MCF 10A (cell line): Measurements from ENCODE around the gene IVL. TPM values are rescaled to one million over a fixed set of nuclear protein-coding genes. Genes with fewer than 3 reads are reported as not detected.

Experiments
- BruUV-seq: library from RNA; stranded (reverse); fragments of 400-500 nt; replicated peaks from 2 replicates; lab custom pipeline; 2021; lab: Mats Ljungman, UMichigan
- CTCF ChIA-PET: fragments of 300-600 bp; sonication (Branson Sonifier 250); formaldehyde crosslinking; extraction: SDS; loops from one replicate; lab custom pipeline; 2021; ENCODE audit warnings: antibody characterized with exemption, inconsistent platforms; lab: Yijun Ruan, JAX
- POLR2A ChIA-PET: fragments of 300-600, 350-650 bp; sonication (Branson Sonifier 250); formaldehyde crosslinking; extraction: SDS; loops from one replicate; lab custom pipeline; 2020; ENCODE audit warnings: antibody characterized with exemption, inconsistent platforms; lab: Yijun Ruan, JAX
- DNase-seq: peaks from one replicate; pipeline ENCODE4 v3.0.0-alpha.2; 2018; ENCODE audit not compliant: unreplicated experiment
- H3K27ac Mint-ChIP-seq: one replicate; pipeline ENCODE4 v1.8.0; 2022; ENCODE audit warnings: mild to moderate bottlenecking, low read depth, mixed read lengths; ENCODE audit not compliant: unreplicated experiment
- H3K27me3 Mint-ChIP-seq: one replicate; pipeline ENCODE4 v1.8.0; 2022; ENCODE audit warnings: mixed read lengths; ENCODE audit not compliant: insufficient read depth, unreplicated experiment
- H3K36me3 Mint-ChIP-seq: one replicate; pipeline ENCODE4 v1.8.0; 2022; ENCODE audit warnings: mild to moderate bottlenecking, moderate library complexity, mixed read lengths; ENCODE audit not compliant: insufficient read depth, unreplicated experiment
- H3K4me1 Mint-ChIP-seq: one replicate; pipeline ENCODE4 v1.8.0; 2022; ENCODE audit warnings: mixed read lengths; ENCODE audit not compliant: insufficient read depth, unreplicated experiment
- H3K4me3 Mint-ChIP-seq: one replicate; pipeline ENCODE4 v1.8.0; 2022; ENCODE audit warnings: mild to moderate bottlenecking, moderate library complexity, mixed read lengths; ENCODE audit not compliant: unreplicated experiment
- H3K9me3 Mint-ChIP-seq: one replicate; pipeline ENCODE4 v1.8.0; 2022; ENCODE audit warnings: mixed read lengths; ENCODE audit not compliant: unreplicated experiment
- intact Hi-C: fragments of 100-400 bp; cut with micrococcal nuclease; formaldehyde crosslinking; loops from 2 replicates; pipeline ENCODE4 v1.14.1; 2022
- total RNA-seq: library from RNA; stranded (reverse); gene quantifications from 2 replicates; pipeline ENCODE4 v1.2.3, GENCODE V29; 2022
- TF ChIP-seq, protein P1 (sequence below): fragments of 200-600 bp; IDR thresholded peaks from one replicate; pipeline ENCODE4 v1.8.0; 2022; ENCODE audit warnings: antibody characterized with exemption, mild to moderate bottlenecking; ENCODE audit not compliant: unreplicated experiment

The IVL gene
- total RNA-seq, 1 experiment from 2014 or later = 0.33 TPM

DNA sequence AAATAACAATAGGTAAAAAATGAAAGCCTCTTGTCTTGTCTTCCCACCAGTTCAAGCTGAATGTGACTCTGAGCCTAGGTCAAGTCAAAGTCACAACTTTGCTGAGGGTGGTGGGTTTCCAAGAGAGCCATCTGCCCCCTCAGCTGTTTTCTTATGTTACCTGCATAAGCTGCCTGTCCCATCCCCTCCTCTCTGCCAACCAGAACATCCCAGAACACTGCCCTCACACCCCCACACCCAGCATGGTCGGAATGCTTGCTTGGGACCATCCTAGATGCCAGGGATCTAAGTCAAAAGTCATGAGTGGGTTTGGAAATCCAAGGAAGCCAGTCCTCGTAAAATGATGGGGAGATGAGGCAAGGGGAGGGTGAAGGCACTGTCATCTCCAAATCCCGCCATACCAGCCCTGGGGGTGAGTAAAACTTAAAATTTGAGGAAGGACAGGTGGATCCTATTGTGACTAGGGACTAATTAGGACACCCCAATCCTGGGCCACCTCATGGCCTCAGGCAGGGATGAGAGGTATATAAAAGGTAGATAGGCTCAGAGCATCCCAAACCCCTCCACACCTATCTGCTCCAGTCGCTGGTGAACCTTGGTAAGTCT lies 38.4 kb downstream of the IVL start, which contains the start of gene SPRR5:
Gene SPRR5, plus strand, starts transcription at position 556 of the 606 bp plus-strand sequence. CDS start 1,349 bp downstream, outside the sequence.
- Mint-ChIP-seq H3K4me1 (peaks cover 6% of the 10 kb centered on the region), H3K36me3 (no peaks in the 10 kb centered on the region), H3K27ac (no peak within 1 kb of the TSS), H3K9me3 (no peaks in the 10 kb centered on the region), H3K27me3 (no peaks in the 10 kb centered on the region), H3K4me3 (no peak within 1 kb of the TSS)
- no peak for DNase-seq
- TF ChIP-seq, protein P1, sequence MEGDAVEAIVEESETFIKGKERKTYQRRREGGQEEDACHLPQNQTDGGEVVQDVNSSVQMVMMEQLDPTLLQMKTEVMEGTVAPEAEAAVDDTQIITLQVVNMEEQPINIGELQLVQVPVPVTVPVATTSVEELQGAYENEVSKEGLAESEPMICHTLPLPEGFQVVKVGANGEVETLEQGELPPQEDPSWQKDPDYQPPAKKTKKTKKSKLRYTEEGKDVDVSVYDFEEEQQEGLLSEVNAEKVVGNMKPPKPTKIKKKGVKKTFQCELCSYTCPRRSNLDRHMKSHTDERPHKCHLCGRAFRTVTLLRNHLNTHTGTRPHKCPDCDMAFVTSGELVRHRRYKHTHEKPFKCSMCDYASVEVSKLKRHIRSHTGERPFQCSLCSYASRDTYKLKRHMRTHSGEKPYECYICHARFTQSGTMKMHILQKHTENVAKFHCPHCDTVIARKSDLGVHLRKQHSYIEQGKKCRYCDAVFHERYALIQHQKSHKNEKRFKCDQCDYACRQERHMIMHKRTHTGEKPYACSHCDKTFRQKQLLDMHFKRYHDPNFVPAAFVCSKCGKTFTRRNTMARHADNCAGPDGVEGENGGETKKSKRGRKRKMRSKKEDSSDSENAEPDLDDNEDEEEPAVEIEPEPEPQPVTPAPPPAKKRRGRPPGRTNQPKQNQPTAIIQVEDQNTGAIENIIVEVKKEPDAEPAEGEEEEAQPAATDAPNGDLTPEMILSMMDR = no peak
- intact Hi-C loops = no loop called here
- ChIA-PET CTCF (interaction anchor here (0.6 to 5.7 kb wide), 6 partner anchors 8 to 246 kb away, joined by 3 to 27 read pairs (median 4); no protein-coding TSS in a partner anchor), POLR2A (interaction anchor here (0.7 kb wide), 2 partner anchors 106 to 883 kb away, joined by 3 to 4 read pairs; no protein-coding TSS in a partner anchor)
- no TSS peak for BruUV-seq

DNA sequence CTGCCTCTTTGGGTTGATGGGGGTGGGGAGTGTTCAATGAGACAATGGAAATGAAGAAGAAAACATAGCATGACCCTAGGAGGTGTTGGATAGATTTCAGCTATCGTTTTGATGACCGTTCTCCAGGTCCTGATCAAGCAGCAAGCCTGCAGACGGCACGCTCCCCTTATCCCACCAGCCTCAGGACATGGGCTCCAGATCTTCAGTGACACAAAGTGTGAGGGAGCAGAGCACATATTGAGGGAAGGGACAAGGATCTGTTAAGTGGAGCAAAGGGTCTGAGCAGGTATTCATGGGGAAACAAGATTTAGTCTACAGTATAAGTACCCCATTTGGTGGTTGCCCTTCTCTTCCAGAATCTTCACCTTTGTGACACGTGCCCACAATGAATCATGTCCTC lies 43.4 kb downstream of the IVL start:
- H3K4me1 Mint-ChIP-seq = peaks cover 24% of the 10 kb centered on the region
- H3K27ac Mint-ChIP-seq = no peak overlapping the region
- no peaks in the 10 kb centered on the region for H3K36me3 Mint-ChIP-seq
- no peaks in the 10 kb centered on the region for H3K9me3 Mint-ChIP-seq
- no TSS peak for BruUV-seq
- ChIA-PET POLR2A (interaction anchor here (0.6 to 4.1 kb wide), 3 partner anchors 8 to 69 kb away, joined by 3 to 54 read pairs (median 49); no protein-coding TSS in a partner anchor), CTCF (interaction anchor here (2.6 kb wide), 1 partner anchor 81 kb away, joined by 11 read pairs; no protein-coding TSS in a partner anchor)
- no peak for DNase-seq
- H3K27me3 Mint-ChIP-seq = no peaks in the 10 kb centered on the region
- H3K4me3 Mint-ChIP-seq = no peak overlapping the region
- intact Hi-C loops = loop anchor here (5.0 kb wide), 1 partner anchor 81 kb away; the partner anchor contains the start of gene SPRR1B
- TF ChIP-seq, protein P1 = no peak

DNA sequence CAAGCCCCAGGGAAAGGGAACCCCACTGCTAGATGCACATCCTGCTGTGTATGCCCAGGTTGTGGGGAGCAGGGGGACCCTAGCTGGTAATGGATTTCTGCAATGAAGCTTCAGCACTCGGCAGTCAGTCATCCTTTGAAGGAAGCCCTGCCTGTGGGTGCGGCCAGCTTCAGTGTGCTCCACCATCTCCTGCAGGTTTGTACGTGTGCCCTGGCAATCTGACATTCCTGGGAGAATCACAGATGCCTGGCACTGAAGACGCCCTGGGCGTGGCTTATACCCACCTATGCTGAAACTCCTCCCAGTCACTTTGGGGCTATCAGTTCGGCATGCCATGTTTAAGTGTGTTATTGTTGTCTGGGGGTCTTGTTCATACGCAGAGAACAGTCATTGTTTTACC lies 45.4 kb downstream of the IVL start:
- TF ChIP-seq, protein P1 = no peak
- peak overlapping the region; percentile 48 for H3K4me3 Mint-ChIP-seq
- H3K9me3 Mint-ChIP-seq = no peaks in the 10 kb centered on the region
- H3K4me1 Mint-ChIP-seq = peaks cover 24% of the 10 kb centered on the region
- POLR2A ChIA-PET = interaction anchor here (0.6 to 4.1 kb wide), 31 partner anchors 10 to 662 kb away, joined by 3 to 54 read pairs (median 5); partner anchors contain the start of genes S100A14 and SPRR1B
- BruUV-seq = no TSS peak
- CTCF ChIA-PET = interaction anchor here (0.6 to 2.6 kb wide), 11 partner anchors 8 to 453 kb away, joined by 3 to 11 read pairs (median 5); no protein-coding TSS in a partner anchor
- H3K36me3 Mint-ChIP-seq = no peaks in the 10 kb centered on the region
- H3K27ac Mint-ChIP-seq = peak overlapping the region; percentile 5
- H3K27me3 Mint-ChIP-seq = no peaks in the 10 kb centered on the region
- intact Hi-C loops = loop anchor here (5.0 kb wide), 1 partner anchor 79 kb away; the partner anchor contains the start of gene SPRR1B
- peak; percentile 84 for DNase-seq

DNA sequence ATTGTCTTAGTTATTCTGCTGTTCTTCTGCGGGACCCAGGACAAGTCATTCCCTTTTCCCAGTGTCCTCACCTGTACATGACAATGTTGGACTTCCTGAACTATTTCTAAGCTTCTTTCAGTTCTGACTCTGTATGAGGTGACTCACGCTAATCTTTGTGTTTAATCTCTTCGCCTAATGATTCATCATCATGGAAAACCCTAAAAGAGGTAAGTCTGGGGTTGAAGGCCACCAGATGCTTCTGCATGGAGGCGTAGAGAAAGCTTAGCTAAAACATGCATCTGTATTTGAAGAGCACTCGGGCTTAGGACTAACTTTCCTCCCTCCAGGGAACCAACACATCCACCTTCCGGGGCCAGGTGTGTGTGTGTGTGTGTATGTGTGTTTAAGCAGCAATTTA lies 46.1 kb downstream of the IVL start:
- Mint-ChIP-seq H3K9me3 (no peaks in the 10 kb centered on the region), H3K27me3 (no peaks in the 10 kb centered on the region), H3K36me3 (no peaks in the 10 kb centered on the region), H3K4me1 (peaks cover 24% of the 10 kb centered on the region), H3K27ac (peak overlapping the region; percentile 5), H3K4me3 (peak overlapping the region; percentile 48)
- intact Hi-C loops = loop anchor here (5.0 kb wide), 1 partner anchor 78 kb away; the partner anchor contains the start of gene SPRR1B
- DNase-seq = peak; percentile 85
- no TSS peak for BruUV-seq
- ChIA-PET POLR2A (interaction anchor here (0.8 to 4.1 kb wide), 22 partner anchors 10 to 661 kb away, joined by 3 to 54 read pairs (median 8); partner anchors contain the start of genes S100A14 and SPRR1A), CTCF (interaction anchor here (0.7 to 2.6 kb wide), 9 partner anchors 9 to 240 kb away, joined by 3 to 11 read pairs (median 5); no protein-coding TSS in a partner anchor)
- TF ChIP-seq, protein P1 = no peak
